ENCODE data around the gene PRSS16.
"Not testable (repeated sequence)": the region's sequence is repeated elsewhere in the genome, so short reads cannot be mapped to it uniquely, and the experiment has no call there.

Gene PRSS16

GRCh38 chr6:27260369-27260768, 12.9 kb downstream of the PRSS16 start:
- peak overlapping the region; percentile 12 for H3K4me3 ChIP-seq (ENCODE audit: control insufficient read depth, low read depth, low read length)
- TF ChIP-seq, protein P1, sequence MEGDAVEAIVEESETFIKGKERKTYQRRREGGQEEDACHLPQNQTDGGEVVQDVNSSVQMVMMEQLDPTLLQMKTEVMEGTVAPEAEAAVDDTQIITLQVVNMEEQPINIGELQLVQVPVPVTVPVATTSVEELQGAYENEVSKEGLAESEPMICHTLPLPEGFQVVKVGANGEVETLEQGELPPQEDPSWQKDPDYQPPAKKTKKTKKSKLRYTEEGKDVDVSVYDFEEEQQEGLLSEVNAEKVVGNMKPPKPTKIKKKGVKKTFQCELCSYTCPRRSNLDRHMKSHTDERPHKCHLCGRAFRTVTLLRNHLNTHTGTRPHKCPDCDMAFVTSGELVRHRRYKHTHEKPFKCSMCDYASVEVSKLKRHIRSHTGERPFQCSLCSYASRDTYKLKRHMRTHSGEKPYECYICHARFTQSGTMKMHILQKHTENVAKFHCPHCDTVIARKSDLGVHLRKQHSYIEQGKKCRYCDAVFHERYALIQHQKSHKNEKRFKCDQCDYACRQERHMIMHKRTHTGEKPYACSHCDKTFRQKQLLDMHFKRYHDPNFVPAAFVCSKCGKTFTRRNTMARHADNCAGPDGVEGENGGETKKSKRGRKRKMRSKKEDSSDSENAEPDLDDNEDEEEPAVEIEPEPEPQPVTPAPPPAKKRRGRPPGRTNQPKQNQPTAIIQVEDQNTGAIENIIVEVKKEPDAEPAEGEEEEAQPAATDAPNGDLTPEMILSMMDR (conservative IDR thresholded peaks at IDR 0.05; ENCODE audit: control insufficient read depth, insufficient read depth, low read depth, low read length) = no peak
- DNase-seq (ENCODE audit: low read depth) = peak; percentile 25

DNA sequence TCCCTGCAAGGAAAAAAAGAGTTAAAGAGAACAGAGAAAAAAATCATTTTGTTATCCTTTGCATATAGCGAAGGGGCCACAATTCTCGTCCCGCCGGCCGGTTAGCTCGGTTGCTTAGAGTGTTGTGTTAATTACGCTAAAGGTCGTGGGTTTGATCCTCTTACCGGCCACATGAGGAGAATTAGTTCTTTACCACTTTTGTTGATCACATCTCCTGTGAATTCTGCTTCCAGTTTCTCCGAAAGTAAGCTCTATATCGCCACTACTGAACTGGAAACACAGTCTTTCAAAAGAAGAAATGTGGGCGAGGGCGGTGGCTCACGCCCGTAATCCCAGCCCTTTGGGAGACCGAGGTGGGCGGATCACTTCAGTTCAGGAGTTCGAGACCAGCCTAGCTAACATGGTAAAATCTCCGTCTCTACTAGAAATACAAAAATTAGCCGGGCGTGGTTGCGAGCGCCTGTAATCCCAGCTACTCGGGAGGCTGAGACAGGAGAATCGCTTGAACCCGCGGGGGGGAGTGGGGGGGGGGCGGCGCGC, 13.4 kb downstream of the PRSS16 start:
- H3K4me3 ChIP-seq (ENCODE audit: control insufficient read depth, low read depth, low read length) = peak overlapping the region; percentile 24
- TF ChIP-seq, protein P1 (conservative IDR thresholded peaks at IDR 0.05; ENCODE audit: control insufficient read depth, insufficient read depth, low read depth, low read length) = no peak
- DNase-seq (ENCODE audit: low read depth) = peak; percentile 10

DNA sequence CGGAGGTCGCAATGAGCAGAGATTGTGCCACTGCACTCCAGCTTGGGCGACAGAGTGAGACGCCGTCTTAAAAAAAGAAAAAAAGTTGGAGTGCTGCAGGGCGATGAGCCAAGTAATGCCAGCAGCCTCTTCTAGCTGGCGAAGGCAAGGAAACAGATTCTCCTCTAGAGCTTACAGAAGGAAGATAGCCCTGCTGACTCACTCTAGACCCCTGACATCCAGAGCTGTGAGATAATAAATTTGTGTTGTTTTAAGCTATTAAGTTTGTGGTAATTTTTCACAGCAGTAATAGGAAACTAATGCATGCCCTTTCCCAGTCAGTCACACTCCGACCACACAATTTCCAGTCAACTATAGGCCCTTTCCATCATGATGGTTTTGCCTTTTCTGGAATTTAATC, 16.4 kb downstream of the PRSS16 start:
- DNase-seq (ENCODE audit: low read depth) = no peak
- H3K4me3 ChIP-seq (ENCODE audit: control insufficient read depth, low read depth, low read length) = no peak overlapping the region
- TF ChIP-seq, protein P1 (conservative IDR thresholded peaks at IDR 0.05; ENCODE audit: control insufficient read depth, insufficient read depth, low read depth, low read length) = no peak

DNA sequence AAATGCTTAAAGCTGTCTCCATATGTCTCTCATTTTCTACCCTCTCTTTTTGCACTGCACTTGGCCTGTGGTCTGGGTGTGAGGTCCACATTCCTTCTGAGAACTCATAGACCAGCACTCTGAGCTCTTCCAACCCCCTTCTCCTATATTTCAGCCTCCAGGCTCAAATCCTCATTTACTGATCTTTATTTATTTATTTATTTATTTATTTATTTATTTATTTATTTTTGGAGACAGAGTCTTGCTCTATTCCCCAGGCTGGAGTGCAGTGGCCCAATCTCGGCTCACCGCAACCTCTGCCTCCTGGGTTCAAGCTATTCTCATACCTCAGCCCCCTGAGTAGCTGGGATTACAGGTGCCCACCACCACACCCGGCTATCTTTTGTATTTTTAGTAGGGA, 19.5 kb downstream of the PRSS16 start:
- not testable (repeated sequence) for H3K4me3 ChIP-seq (ENCODE audit: control insufficient read depth, low read depth, low read length); DNase-seq (ENCODE audit: low read depth)

- TF ChIP-seq, protein P1 (conservative IDR thresholded peaks at IDR 0.05; ENCODE audit: control insufficient read depth, insufficient read depth, low read depth, low read length) = no peak
- DNase-seq (ENCODE audit: low read depth) = no peak
- no peak overlapping the region for H3K4me3 ChIP-seq (ENCODE audit: control insufficient read depth, low read depth, low read length)
Measured at GRCh38 chr6:27267857-27268434, 20.4 kb downstream of the PRSS16 start.

- TF ChIP-seq, protein P1 (conservative IDR thresholded peaks at IDR 0.05; ENCODE audit: control insufficient read depth, insufficient read depth, low read depth, low read length) = no peak
- no peak for DNase-seq (ENCODE audit: low read depth)
- no peak overlapping the region for H3K4me3 ChIP-seq (ENCODE audit: control insufficient read depth, low read depth, low read length)
Measured at GRCh38 chr6:27268803-27269202, 21.3 kb downstream of the PRSS16 start.

DNA sequence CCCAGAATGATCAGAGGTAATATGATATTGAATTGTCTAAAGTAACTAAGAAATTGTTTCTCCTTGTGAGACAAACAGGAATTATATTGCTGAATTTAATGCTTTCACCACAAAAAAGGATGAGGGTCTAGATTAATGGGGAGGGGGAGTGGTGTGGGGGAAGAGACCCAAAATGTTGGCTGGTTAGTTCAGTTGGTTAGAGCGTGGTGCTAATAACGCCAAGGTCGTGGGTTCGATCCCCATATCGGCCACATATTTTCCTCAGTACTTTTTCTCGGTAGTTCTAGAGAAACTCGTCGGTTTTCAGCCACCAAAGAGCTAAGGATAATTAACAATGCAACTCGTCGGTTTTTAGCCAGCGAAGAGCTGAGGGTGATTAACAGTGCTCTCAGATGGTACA, 26.3 kb downstream of the PRSS16 start:
- TF ChIP-seq, protein P1 (conservative IDR thresholded peaks at IDR 0.05; ENCODE audit: control insufficient read depth, insufficient read depth, low read depth, low read length) = no peak
- no peak overlapping the region for H3K4me3 ChIP-seq (ENCODE audit: control insufficient read depth, low read depth, low read length)
- no peak for DNase-seq (ENCODE audit: low read depth)
